Upper lobe of right lung (tissue), 1 donor: Measurements from ENCODE around the gene TAF1D. TPM values are rescaled to one million over a fixed set of nuclear protein-coding genes. Genes with fewer than 3 reads are reported as not detected.

Experiments
- ATAC-seq: fragments of 200-7000 bp; cut with Tn5 transposase; one replicate; pipeline ENCODE4 v1.9.1; 2020; ENCODE audit warnings: mild to moderate bottlenecking, moderate library complexity
- DNase-seq: peaks from one replicate; pipeline ENCODE4 v3.0.0-alpha.2; 2020
- H3K27ac ChIP-seq: fragments of 200-600 bp; one replicate; pipeline ENCODE4 v1.8.0; 2022
- H3K27me3 ChIP-seq: fragments of 200-600 bp; one replicate; pipeline ENCODE4 v1.8.0; 2022; ENCODE audit warnings: mild to moderate bottlenecking
- H3K36me3 ChIP-seq: fragments of 200-600 bp; one replicate; pipeline ENCODE4 v1.8.0; 2022
- H3K4me1 ChIP-seq: fragments of 200-600 bp; one replicate; pipeline ENCODE4 v1.8.0; 2022
- H3K4me3 ChIP-seq: fragments of 200-600 bp; one replicate; pipeline ENCODE4 v1.8.0; 2022; ENCODE audit warnings: mild to moderate bottlenecking
- H3K9me3 ChIP-seq: fragments of 200-600 bp; one replicate; pipeline ENCODE4 v1.8.0; 2022
- intact Hi-C: fragments of 100-400 bp; cut with DNase I; formaldehyde crosslinking; loops from one replicate; pipeline ENCODE4 v1.11.0; 2022
- microRNA-seq: library from miRNA; unstranded; fragments of <30 nt; microRNA quantifications from one replicate; pipeline ENCODE4 v1.2.0, GENCODE V29; 2020; ENCODE audit warnings: borderline microRNAs expressed
- total RNA-seq: library from RNA; stranded (reverse); fragmentation: NEBNext Ultra II Directional; extraction: Animal tissue kit (Norgen Biotek cat#: 25700); gene quantifications from one replicate; pipeline ENCODE4 v1.2.1, GENCODE V29; 2021
- TF ChIP-seq, protein P1 (sequence below): fragments of 200-600 bp; IDR thresholded peaks from one replicate; pipeline ENCODE4 v1.8.0; 2022; ENCODE audit warnings: antibody characterized with exemption
- donor health status: DM: no; HTN: yes; CAD: no; lungs with severe emphysema.

Gene TAF1D
- total RNA-seq, 1 donor from 2014 or later: 93.4 TPM

DNA sequence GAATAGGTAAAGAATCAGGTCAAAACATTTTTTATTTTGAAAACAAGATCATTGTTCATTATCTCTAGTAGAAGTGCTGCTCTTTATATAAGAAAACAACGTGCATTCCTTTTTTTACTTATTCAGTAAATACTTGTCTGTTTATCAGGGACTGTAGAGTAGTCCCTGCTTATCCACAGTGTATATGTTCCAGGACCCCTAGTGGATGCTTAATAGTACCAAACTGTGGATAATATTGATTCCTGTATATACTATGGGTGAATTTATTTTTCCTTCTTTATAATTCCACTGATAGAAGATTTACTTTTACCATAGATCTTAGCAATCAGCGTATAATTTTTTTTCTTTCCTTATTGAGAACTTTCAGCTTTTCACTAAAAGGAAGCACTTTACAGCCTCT, 47.2 kb downstream of the TAF1D start:
- H3K27ac ChIP-seq: no peak overlapping the region
- no peaks in the 10 kb centered on the region for H3K4me1 ChIP-seq
- ATAC-seq: no peak
- no peaks in the 10 kb centered on the region for H3K9me3 ChIP-seq
- peaks cover 84% of the 10 kb centered on the region for H3K36me3 ChIP-seq
- intact Hi-C loops: no loop called here
- no peaks in the 10 kb centered on the region for H3K27me3 ChIP-seq
- H3K4me3 ChIP-seq: no peak overlapping the region
- no peak for DNase-seq
- TF ChIP-seq, protein P1, sequence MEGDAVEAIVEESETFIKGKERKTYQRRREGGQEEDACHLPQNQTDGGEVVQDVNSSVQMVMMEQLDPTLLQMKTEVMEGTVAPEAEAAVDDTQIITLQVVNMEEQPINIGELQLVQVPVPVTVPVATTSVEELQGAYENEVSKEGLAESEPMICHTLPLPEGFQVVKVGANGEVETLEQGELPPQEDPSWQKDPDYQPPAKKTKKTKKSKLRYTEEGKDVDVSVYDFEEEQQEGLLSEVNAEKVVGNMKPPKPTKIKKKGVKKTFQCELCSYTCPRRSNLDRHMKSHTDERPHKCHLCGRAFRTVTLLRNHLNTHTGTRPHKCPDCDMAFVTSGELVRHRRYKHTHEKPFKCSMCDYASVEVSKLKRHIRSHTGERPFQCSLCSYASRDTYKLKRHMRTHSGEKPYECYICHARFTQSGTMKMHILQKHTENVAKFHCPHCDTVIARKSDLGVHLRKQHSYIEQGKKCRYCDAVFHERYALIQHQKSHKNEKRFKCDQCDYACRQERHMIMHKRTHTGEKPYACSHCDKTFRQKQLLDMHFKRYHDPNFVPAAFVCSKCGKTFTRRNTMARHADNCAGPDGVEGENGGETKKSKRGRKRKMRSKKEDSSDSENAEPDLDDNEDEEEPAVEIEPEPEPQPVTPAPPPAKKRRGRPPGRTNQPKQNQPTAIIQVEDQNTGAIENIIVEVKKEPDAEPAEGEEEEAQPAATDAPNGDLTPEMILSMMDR: no peak

DNA sequence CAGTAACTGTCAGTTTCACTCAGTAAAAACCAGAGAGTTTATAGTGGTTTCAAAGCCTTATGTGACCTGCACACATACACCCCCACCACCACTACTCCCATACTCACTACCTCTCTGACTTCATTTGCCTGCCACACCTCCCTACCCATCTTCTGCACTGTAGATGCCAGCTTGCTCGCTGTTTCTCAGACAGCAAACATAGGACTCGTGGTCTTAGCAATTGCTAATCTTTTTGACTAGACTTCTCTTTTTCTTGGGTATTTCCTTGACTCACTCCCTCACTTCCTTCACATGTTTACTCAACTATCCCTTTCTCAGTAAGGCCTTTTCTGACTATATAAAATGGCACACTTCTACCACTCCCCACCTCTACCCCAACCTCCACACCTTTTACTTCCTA, 52.1 kb downstream of the TAF1D start:
- TF ChIP-seq, protein P1: no peak
- Histone ChIP-seq H3K4me3 (no peak overlapping the region), H3K27me3 (no peaks in the 10 kb centered on the region), H3K4me1 (no peaks in the 10 kb centered on the region), H3K27ac (no peak overlapping the region), H3K9me3 (no peaks in the 10 kb centered on the region), H3K36me3 (peaks cover 77% of the 10 kb centered on the region)
- DNase-seq: no peak
- ATAC-seq: no peak
- intact Hi-C loops: no loop called here

DNA sequence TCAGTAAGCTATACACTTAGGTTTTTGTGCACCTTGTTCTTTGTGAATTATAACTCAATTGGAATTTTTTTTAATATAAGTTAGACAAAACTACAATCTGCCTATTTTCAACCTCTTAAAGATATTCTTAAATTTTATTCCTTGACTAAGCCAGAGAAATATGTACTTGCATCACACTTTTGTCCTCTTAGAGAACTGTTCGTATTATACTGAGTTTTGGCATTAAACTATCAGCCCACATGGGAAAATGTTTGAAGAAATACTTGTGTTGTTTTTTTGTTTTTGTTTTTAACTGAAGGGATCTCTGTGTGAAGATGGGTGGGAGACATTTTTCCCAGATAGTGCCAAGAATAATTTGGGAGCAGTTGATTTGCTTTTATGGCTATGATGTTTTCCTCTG, 54.5 kb downstream of the TAF1D start:
- Histone ChIP-seq H3K27ac (no peak overlapping the region), H3K9me3 (no peaks in the 10 kb centered on the region), H3K36me3 (peaks cover 82% of the 10 kb centered on the region), H3K27me3 (no peaks in the 10 kb centered on the region), H3K4me3 (no peak overlapping the region), H3K4me1 (no peaks in the 10 kb centered on the region)
- intact Hi-C loops: no loop called here
- ATAC-seq (no peak), DNase-seq (no peak)
- TF ChIP-seq, protein P1: no peak

DNA sequence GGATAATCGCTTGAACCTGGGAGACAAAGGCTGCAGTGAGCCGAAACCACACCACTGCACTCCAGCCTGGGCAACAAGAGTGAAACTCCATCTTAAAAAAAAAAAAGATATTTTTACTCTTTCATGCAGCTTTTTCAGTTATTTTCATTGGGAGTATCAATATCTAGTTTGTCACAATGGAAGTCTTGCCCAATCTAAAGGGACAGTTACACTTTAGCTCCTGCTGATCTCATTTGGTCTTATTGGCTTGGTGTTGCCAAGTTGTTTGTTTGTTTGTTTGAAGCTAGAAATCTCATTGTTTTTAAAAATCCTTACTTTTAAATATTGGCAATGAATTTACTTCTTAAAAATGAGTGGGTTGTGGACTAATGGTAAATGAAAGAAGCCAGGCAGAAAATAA, 55.1 kb downstream of the TAF1D start:
- peaks cover 76% of the 10 kb centered on the region for H3K36me3 ChIP-seq
- no peaks in the 10 kb centered on the region for H3K9me3 ChIP-seq

More for the DNA sequence above, 55.1 kb downstream of the TAF1D start:
- DNase-seq: no peak
- no peak for ATAC-seq
- Histone ChIP-seq H3K27ac (no peak overlapping the region), H3K27me3 (no peaks in the 10 kb centered on the region), H3K4me3 (no peak overlapping the region), H3K4me1 (no peaks in the 10 kb centered on the region)
- TF ChIP-seq, protein P1: no peak
- intact Hi-C loops: no loop called here

Small RNA genes lying within 50 kb of the gene (microRNA-seq; reads per million reads assigned to microRNA genes)
- 1.5 reads per million for gene MIR1304

Other genes with a start within 250 kb of the TAF1D start
- 55.7 TPM for gene SMCO4, start 198.1 kb downstream of the TAF1D start, total RNA-seq
- gene CEP295, start 79.8 kb downstream of the TAF1D start, total RNA-seq: 11.5 TPM
- 48.3 TPM for gene C11orf54, start 177 bp upstream of the TAF1D start, total RNA-seq
- gene MED17, start 42.8 kb upstream of the TAF1D start, total RNA-seq: 25.8 TPM
- gene VSTM5, start 109.1 kb upstream of the TAF1D start, total RNA-seq: not detected